ENCODE data around the gene TRAIP.

GRCh38 chr3:49794926-49795905 is 61.1 kb downstream of the TRAIP start:
- TF ChIP-seq CTCF (IDR thresholded peaks at IDR 0.05) (no peak), POLR2A (IDR thresholded peaks at IDR 0.05) (no peak), EP300 (IDR thresholded peaks at IDR 0.05) (no peak)
